ENCODE measurements around the gene LRSAM1.

Gene LRSAM1

DNA sequence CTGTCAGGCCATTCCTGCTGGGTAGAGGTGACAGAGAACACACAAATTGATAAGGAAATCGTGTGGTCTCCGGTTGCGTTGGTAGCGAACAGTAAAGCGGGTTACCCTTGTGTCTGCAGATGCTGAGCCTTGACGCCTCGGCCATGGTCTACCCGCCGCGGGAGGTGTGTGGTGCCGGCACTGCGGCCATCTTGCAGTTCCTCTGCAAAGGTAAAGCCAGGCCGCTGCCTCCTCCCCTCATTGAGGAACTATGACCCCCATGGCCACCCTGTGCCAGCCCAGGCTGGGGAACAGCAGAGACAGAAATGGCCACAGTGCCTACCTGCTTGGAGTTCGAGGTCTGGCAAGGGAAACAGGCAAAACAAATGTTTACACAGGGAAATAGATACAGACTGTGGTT lies 16.3 kb downstream of the LRSAM1 start:
- Mint-ChIP-seq H3K27ac (no peak overlapping the region), H3K27me3 (no peaks in the 10 kb centered on the region), H3K9me3 (no peaks in the 10 kb centered on the region), H3K36me3 (peaks cover 7% of the 10 kb centered on the region), H3K4me1 (no peaks in the 10 kb centered on the region), H3K4me3 (no peak overlapping the region)

DNA sequence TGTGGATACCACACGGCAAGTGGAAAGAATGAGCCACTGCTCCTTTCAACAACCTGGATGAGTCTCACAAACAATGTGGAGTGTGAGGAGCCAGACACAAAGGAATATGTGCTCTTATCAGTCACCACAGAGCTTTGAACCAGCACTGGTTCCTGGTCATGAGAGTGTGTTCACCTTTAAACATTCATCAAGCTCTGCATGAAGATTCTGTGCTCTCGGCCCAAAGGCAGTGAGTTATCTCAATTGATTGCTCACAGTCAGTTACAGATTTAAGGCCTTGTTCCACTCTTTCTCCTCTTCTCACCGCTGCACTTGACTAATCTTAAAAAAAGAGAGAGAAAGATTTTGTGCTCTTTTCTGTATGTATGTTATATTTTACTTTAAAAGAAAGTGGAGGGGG lies 19.4 kb downstream of the LRSAM1 start:
- Mint-ChIP-seq H3K27ac (no peak overlapping the region), H3K27me3 (no peaks in the 10 kb centered on the region), H3K4me3 (no peak overlapping the region), H3K9me3 (no peaks in the 10 kb centered on the region), H3K36me3 (peaks cover 10% of the 10 kb centered on the region), H3K4me1 (no peaks in the 10 kb centered on the region)

- Mint-ChIP-seq H3K27me3 (no peaks in the 10 kb centered on the region), H3K9me3 (no peaks in the 10 kb centered on the region)
Measured at GRCh38 chr9:127473501-127473900, 22.2 kb downstream of the LRSAM1 start.

GRCh38 chr9:127473932-127474331 lies 22.6 kb downstream of the LRSAM1 start:
- Mint-ChIP-seq H3K9me3 (no peaks in the 10 kb centered on the region), H3K27me3 (no peaks in the 10 kb centered on the region), H3K4me3 (no peak overlapping the region), H3K27ac (no peak overlapping the region), H3K4me1 (no peaks in the 10 kb centered on the region), H3K36me3 (peaks cover 8% of the 10 kb centered on the region)

More at GRCh38 chr9:127473501-127473900, 22.2 kb downstream of the LRSAM1 start:
- Mint-ChIP-seq H3K27ac (no peak overlapping the region), H3K36me3 (peaks cover 6% of the 10 kb centered on the region), H3K4me3 (no peak overlapping the region), H3K4me1 (no peaks in the 10 kb centered on the region)

DNA sequence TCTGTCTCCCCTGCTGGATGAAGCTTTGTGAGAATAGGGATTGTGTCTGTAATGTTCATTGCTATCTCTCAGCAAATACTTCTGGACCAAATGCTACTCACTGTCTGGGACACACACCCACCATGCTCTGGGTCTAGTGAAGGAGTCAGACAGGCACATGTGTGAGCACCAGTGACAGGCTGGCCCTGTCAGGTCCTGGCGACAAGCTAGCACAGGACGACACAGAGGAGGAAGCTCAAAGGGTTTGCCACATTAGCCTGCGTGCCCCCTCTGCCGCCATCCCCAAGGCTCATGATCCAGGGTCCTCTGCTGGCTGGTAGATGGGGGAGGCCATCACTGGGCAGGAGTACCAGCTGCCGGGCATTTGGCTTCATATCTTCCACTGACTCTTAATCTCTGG lies 23.3 kb downstream of the LRSAM1 start:
- Mint-ChIP-seq H3K27ac (no peak overlapping the region), H3K4me3 (no peak overlapping the region), H3K9me3 (no peaks in the 10 kb centered on the region), H3K36me3 (peaks cover 8% of the 10 kb centered on the region), H3K27me3 (no peaks in the 10 kb centered on the region), H3K4me1 (no peaks in the 10 kb centered on the region)

GRCh38 chr9:127479507-127480081 lies 28.3 kb downstream of the LRSAM1 start:
- no peak overlapping the region for H3K4me3 Mint-ChIP-seq
- H3K36me3 Mint-ChIP-seq = peaks cover 5% of the 10 kb centered on the region

DNA sequence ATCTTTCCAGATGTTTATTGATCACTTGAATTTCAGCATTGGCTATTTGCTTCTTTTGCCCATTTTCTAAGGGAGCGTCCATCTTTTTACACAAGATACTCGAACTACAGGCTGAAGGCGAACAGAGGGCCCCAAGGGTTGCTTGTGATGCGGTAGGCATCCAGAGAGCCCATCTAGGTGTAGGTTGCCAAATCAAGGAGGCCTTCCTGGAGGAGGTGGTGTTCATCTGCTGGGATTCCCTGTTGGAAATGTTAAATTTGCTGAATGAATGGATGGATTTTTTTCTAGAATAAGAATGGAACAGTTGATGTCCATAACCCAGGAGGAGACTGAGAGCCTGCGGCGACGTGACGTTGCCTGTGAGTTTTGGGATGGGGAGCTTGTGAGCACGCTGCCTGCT lies 31.4 kb downstream of the LRSAM1 start:
- H3K4me1 Mint-ChIP-seq = no peaks in the 10 kb centered on the region
- no peaks in the 10 kb centered on the region for H3K27me3 Mint-ChIP-seq
- H3K36me3 Mint-ChIP-seq = peaks cover 9% of the 10 kb centered on the region
- H3K27ac Mint-ChIP-seq = no peak overlapping the region
- H3K9me3 Mint-ChIP-seq = no peaks in the 10 kb centered on the region
- H3K4me3 Mint-ChIP-seq = no peak overlapping the region

More at GRCh38 chr9:127479507-127480081, 28.3 kb downstream of the LRSAM1 start:
- Mint-ChIP-seq H3K27ac (no peak overlapping the region), H3K9me3 (no peaks in the 10 kb centered on the region), H3K27me3 (no peaks in the 10 kb centered on the region), H3K4me1 (no peaks in the 10 kb centered on the region)

GRCh38 chr9:127485995-127486394 lies 34.7 kb downstream of the LRSAM1 start:
- Mint-ChIP-seq H3K27ac (no peak overlapping the region), H3K36me3 (peaks cover 8% of the 10 kb centered on the region), H3K9me3 (no peaks in the 10 kb centered on the region), H3K27me3 (no peaks in the 10 kb centered on the region), H3K4me3 (no peak overlapping the region), H3K4me1 (no peaks in the 10 kb centered on the region)

DNA sequence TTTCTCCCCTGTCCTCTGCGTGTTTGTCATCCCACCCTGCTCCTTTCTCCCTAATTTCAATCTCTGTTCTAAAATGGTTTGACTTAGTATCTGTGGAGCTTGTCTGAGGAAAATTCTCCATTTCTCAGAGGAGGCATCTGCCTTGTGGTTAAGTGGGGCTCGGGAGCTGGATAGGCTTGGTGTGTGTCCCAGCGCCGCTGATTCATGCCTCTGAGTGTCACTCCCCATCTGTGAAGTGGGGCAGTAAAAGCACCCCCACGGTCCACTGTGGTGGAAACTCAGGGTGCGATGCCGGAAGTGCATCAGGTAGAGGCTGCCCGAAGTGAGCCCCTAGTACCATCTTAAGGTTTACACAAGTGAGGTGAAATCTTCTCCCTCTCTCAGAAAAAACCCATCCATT lies 37.6 kb downstream of the LRSAM1 start:
- no peaks in the 10 kb centered on the region for H3K9me3 Mint-ChIP-seq
- peaks cover 6% of the 10 kb centered on the region for H3K36me3 Mint-ChIP-seq
- no peaks in the 10 kb centered on the region for H3K4me1 Mint-ChIP-seq
- no peak overlapping the region for H3K4me3 Mint-ChIP-seq
- H3K27ac Mint-ChIP-seq = no peak overlapping the region
- H3K27me3 Mint-ChIP-seq = no peaks in the 10 kb centered on the region

DNA sequence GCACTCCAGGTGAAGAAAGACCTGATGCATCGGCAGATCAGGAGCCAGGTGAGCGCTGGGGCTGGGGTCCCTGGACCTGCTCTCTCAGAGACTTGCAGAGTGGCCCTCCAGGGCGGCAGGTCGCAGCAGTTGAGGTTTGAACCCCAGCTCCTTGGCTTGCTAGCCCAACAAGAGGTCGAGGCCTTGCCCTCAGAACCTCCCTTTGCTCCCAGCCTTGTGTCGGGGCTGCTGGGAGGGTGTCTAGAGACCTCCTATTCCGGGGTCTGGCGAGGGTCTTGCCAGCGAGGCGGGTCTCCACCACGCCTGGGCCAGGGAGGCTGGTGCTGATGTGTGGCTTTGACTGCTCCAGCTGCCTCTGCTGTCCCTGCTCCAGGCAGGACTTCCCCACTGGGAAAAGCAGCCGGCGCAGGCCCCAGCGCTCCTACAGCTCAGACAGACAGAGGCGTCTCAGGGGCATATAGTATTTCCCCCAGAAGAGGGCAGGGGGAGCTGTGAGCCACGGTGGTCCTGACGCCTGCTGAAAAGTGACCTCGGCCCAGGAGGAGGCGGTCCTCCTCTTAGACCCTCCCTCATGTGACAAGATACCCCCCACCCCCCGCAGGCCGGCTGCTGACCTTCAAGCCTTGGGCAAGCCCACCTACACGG lies 38.3 kb downstream of the LRSAM1 start:
- Mint-ChIP-seq H3K4me3 (no peak overlapping the region), H3K4me1 (no peaks in the 10 kb centered on the region), H3K9me3 (no peaks in the 10 kb centered on the region), H3K36me3 (peaks cover 5% of the 10 kb centered on the region), H3K27ac (no peak overlapping the region), H3K27me3 (no peaks in the 10 kb centered on the region)

DNA sequence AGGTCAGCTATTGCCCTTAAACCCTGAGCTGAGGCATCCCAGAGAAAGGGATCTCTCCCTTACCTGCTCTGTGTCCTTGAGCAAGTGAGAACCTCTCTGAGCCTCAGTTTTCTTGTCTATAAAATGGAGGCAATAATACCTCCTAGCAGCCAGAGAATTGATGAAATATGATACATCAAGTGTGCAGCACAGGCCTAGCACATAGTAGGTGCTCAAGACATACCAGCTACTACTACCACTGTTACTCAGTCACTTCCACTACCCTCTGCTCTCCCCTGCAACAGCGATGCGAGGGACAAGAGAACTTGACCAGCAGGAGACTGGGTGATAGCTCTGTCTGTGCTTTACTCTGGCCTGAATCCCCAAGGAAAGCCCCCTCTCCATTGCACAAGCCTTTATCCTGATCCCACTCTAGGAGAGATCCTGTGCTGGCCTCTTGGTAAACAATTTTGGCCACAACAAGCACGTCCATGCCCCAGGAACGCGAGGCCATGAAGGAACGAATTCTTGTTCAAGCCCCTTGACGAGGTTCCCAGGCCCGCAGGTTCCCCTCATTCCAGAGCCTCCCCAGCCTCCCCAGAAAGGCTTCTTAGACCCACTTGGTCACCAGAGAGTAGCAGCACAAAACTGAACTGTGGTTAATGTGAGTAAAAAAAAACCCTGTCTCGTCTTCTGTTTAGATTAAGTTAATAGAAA lies 39.4 kb downstream of the LRSAM1 start:
- Mint-ChIP-seq H3K27ac (no peak overlapping the region), H3K4me1 (no peaks in the 10 kb centered on the region), H3K4me3 (no peak overlapping the region), H3K9me3 (no peaks in the 10 kb centered on the region), H3K27me3 (no peaks in the 10 kb centered on the region), H3K36me3 (peaks cover 5% of the 10 kb centered on the region)

GRCh38 chr9:127491516-127491915 lies 40.2 kb downstream of the LRSAM1 start:
- H3K4me3 Mint-ChIP-seq = no peak overlapping the region
- H3K27me3 Mint-ChIP-seq = no peaks in the 10 kb centered on the region
- H3K27ac Mint-ChIP-seq = no peak overlapping the region
- peaks cover 9% of the 10 kb centered on the region for H3K36me3 Mint-ChIP-seq
- H3K9me3 Mint-ChIP-seq = no peaks in the 10 kb centered on the region
- no peaks in the 10 kb centered on the region for H3K4me1 Mint-ChIP-seq

GRCh38 chr9:127492616-127493015 lies 41.3 kb downstream of the LRSAM1 start:
- Mint-ChIP-seq H3K4me1 (no peaks in the 10 kb centered on the region), H3K27me3 (no peaks in the 10 kb centered on the region), H3K4me3 (no peak overlapping the region), H3K27ac (no peak overlapping the region), H3K36me3 (peaks cover 8% of the 10 kb centered on the region), H3K9me3 (no peaks in the 10 kb centered on the region)

DNA sequence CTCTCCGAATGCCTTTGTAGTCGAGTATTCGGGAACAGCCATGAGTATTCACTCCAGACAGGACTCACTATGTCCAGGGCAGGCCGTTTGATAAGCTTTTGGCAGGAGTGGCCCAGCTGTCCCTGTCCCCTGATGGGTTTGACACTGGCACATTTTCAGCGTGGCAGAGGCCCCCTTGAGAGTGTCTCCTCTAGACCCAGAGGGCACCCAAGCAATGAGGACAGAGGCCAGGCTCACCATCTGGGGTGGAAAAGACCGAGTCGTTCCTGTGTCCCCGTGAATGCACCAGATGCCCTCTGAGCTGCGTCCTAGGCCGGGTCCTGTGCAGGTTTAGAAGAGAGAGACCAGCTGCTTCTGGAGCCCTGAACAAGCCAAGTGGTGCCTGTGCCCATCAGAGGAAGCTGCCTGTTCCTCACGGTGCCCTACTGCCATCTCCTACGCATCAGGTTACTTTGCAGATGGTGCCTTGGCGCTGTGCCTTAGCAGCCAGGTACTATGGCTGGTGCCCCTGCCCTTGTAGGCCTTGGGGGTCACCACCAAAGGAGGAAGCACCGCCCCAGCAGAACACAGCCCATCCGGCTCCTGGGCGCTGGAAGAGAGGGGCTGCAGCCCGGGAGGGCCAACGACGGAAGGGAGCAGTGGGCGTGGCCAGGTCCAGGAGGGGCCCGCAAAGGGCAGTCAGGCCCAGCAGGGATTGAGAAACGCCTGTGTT lies 42.4 kb downstream of the LRSAM1 start:
- Mint-ChIP-seq H3K36me3 (peaks cover 8% of the 10 kb centered on the region), H3K27me3 (no peaks in the 10 kb centered on the region), H3K27ac (no peak overlapping the region), H3K9me3 (no peaks in the 10 kb centered on the region), H3K4me1 (no peaks in the 10 kb centered on the region), H3K4me3 (no peak overlapping the region)

DNA sequence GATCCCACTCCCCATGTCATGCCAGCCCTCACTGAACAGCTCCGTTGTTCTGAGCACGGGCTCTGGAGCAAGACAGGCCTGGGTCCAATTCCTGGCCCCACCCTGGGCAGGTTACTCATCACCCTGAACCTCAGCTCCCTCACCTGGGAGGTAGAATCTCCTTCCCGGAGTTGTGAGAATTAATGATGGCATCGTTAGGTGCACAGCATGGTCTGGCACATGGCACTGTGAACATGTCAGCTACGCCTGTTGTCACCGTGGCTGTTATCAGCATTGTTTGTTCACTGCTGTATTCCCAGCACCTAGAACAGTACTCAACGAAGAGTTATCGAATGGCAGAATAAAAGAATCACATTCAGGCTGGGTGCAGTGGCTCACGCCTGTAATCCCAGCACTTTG lies 43.0 kb downstream of the LRSAM1 start:
- Mint-ChIP-seq H3K36me3 (peaks cover 7% of the 10 kb centered on the region), H3K27ac (no peak overlapping the region), H3K4me1 (no peaks in the 10 kb centered on the region), H3K9me3 (no peaks in the 10 kb centered on the region), H3K4me3 (no peak overlapping the region), H3K27me3 (no peaks in the 10 kb centered on the region)

All from activated naive CD4-positive, alpha-beta T cell treated with anti-CD3 and anti-CD28 coated beads, Interleukin-2, amount 50 U/mL, for 24 hours (primary cell).